GM21723 (cell line): ENCODE measurements around the gene HHIPL1.

ENCODE experiments used
- ATAC-seq: cut with Tn5 transposase; IDR thresholded peaks from one replicate; pipeline ENCODE4 v1.9.1; 2021; ENCODE audit warnings: mild to moderate bottlenecking, moderate library complexity; ENCODE audit not compliant: unreplicated experiment

Gene HHIPL1

DNA sequence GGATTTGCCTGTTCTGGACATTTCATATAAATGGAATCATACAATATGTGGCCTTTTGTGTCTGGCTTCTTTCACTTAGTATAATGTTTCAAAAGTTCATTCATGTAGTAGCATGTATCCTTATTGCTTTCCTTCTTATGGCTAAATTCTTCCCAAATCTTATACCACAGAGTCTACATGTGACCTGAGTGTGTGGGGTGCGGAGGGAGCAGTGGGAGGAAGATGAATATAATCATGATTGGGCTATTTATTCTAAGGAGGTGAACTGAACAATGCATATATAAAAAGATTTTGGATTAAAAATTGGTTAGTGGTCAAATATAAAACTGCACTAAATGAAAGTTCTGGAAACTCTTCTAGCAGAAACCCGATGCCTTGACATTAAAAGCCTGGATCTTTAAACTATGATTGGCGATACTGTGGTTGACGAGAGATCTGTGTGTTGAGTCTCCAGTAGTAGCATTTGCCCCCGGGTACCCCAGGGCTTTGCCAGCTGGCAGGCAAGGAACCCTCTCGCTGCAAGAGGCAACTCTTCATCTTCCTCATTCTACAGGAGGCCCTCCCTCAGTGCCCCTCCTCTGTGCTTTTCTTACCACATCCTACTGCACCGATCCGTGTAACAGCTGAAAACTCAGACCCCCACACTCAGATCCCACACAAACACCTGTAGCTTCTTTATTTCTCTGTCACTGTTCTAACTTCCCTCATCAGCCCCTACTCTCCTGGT is 41.8 kb downstream of the HHIPL1 start:
- ATAC-seq: no peak

DNA sequence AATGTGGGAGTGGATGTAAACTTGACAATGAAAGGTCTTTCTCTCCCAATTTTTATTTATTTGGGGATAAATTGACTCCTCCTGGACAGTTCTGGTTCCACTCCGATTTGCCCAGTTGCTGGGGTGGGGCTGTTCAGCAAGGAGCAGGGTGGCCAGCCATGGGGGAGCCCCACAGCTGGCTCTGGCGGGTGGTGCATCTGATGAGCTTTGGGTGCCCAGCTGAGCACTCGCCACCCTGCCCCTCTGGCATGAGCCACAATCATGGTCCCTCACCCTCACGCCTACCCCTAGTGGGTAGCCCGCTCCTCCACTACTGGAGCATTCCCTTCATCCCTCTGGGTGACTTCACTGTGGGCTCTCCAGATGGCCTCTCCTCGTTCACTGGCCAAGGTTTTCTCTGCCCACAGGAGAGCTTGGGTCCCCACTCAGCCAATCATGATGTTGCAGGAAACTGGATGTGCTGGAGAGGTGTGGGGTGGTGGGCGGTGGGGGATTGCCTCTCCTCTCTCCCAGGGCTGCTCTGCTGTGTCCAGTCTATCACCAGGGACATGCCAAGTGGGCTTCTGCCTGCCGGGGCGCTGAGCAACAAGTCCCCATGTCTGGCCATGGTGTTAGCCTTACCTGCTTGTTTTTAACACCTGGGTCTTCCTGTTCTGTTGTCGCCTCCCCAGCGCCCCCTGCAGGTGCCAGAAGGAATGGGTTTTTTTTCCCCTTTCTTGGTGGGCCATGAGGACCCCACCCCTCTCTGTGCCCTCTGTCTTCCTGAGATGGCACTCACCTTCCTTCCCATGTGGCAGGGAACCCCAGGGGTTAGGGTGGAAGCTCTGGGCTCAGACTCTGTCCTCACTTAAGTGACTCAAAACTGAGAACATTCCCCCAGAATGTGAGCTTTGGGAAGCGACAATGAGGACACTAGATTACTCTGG is 42.6 kb downstream of the HHIPL1 start:
- ATAC-seq: no peak

DNA sequence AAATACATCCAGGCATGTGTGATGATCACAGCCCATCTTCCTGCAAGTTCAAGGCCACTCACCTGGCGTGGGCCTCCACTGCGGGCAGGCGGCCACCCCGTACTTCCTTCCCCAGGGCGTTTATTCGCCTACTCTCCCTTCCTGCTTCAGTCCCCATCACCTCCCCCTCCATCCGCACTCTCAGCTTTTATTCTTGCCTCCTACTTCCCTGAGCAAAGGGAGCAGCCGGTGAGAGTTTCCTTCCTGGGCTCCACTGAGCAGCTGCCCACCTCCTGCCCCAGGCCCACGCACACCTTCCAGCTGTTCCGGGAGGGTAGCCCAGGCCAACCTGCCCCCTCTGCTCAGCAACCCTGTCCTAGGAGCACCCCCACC is 43.3 kb downstream of the HHIPL1 start:
- no peak for ATAC-seq

DNA sequence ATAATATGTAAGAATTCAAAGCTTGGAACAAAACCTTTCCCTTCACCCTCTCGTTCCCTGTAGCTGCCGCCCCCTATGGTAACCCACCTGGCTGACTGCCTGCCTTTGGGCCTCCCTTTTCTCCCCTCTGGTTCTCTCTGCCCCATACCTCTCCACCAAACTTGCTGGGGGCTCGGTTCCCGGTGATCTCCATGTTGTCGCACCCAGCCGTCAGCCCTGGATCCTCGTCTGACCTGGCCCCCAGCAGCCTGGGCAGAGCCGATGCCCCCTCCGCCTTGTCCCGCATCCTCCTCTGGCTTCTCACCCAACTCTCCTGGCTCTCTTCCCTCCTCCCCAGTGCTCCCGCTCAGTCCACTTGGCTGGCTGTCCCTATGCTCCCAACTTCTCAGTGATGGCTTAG is 43.7 kb downstream of the HHIPL1 start:
- no peak for ATAC-seq

DNA sequence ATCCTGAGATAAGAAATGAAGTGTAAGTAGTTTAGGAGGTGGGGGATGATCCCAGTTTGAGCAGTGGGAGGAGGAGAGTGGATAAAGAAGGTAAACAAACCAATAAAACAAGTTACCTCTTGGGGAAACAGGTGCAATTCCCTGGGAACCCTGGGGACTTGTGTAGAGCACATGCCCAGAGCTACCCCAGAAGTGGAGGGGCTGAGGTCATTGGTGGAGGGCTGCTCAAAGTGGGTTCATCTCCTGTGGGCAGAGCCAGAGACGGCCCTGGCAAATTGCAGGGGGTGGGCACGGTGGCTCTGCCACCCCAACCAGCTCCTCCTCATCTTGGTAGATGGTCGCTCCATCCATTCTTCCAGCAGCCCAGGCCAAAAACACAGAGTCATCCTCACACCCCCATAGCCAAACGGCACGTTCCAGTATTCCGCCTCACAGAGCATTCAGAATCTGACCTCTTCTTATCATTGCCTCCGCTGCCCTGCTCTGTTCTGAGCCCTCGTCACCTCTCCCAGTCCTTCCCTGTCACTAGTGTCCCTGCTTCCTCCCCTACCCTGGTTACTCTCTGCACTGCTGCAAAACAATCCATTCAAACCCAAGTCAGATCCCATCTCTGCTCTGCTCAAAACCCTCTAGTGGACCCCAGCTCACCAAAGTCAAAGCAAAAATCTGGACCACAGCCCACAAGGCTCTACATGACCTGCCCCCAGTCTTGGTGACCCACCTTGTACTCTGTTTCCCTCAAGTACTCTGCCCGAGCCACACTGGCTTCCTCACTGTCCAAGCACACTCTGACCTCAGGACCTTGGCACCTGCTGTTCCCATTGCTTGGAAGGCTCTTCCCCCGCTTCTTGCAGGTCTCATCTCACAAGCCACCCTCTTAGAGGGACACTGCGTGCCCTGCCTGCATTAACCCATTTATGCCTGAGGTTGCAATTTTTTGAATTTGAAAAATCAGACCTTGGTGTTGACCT is 44.6 kb downstream of the HHIPL1 start:
- no peak for ATAC-seq

DNA sequence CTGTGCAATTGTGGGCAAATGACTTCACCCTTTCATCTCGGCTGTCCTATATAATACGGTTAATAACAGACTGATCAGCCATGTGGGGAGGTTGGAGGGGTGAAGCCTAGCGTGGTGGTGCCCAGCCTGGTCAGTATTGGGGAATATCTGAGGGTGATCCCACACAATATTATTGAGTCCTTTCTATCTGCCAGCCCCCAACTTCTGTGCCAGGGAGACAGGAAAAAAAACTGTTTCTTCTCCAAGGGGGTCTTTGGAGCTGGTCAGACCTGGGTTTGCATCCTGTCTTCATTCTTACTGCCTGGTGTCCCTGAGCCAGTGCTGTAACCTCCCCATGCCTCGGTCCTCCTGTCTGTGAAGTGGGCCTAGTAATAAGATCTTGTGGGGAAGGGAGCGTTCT is 45.7 kb downstream of the HHIPL1 start:
- no peak for ATAC-seq

DNA sequence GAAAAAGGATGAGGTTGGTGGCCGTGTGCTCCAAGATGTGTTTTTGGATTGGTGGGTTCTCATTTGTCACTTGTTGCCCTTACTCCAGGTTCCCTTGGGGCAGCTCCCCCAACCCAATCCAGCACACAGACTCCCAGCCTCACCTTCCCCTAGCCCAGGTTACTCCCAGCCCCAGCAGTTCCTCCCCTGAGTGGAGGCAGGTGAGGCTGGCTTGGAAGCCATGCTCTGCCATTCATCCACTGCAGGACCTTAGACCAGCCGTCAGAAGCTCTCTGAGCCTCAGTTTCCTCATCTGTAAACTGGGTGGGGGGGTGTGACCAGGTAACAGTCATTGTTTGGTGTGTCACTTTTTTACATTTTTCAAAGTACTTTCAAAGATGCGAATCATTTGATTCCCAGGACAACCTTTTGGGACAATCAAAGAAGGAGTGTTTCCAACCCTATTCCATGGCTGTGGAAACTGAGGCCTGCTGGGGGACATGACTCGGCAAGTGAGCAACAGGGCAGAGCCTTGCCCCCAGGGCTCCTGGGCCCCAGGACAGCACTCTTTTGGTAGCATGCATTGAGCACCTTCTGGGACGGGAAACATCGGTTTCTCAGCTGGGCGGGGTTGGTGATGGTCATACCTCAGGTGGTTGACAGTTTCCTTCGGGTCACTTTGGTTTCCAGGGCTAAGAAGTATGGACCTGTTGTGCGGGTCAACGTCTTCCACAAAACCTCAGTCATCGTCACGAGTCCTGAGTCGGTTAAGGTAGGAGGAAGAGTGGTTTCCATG is 46.4 kb downstream of the HHIPL1 start:
- no peak for ATAC-seq

DNA sequence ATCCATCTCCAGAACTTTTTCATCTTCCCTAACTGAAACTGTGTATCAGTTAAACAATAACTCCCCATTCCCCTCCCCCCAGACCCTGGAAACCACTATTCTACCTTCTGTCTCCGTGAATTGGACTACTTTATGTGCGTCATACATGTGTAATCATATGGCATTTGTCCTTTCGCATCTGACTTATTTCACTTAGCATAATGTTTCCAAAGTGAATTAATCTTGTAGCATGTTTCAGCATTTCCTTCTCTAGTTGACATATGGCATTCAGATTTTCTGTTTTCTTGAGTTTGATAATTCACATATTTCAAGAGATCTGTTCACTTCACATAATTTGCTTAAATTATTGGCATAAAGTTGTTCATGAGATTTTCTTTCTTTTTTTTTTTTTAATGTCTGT is 49.0 kb downstream of the HHIPL1 start:
- no peak for ATAC-seq

DNA sequence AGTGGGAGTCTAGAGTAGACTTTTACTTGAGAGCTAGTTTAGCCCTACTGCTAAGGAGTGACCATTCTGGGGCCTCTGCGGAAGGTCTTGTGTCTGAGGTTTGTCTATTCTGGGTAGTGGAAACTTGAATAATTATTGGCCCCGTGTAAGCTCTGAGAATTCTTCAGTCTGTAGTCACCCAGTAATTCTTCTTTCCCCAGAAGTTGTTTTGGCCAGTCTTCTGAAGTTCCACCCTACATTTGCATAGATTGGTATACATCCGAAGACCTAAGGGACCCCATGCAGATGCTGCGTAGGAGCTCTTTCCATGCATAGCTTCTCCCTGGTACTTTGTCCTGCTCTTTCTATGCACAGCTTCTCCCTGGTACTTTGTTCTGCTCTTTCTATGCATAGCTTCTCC is 52.0 kb downstream of the HHIPL1 start:
- no peak for ATAC-seq

DNA sequence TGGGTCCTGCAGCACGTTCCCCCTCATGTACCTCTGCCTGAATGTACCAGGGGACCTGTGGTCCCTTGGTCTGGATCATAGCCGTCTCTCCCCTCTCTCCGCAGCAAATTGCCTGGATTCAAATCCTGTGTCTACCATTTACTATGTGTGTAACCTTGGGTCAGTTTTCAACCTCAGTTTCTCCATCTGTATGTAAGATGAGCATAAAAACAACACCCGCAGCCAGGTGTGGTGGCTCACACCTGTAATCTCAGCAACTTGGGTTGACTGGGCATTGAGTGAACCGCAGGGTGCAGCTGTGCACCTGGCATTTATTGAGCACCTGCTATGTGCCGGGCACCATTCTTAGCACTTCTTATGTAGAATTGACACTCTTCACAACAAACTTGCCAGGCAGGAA is 53.3 kb downstream of the HHIPL1 start:
- ATAC-seq: no peak

DNA sequence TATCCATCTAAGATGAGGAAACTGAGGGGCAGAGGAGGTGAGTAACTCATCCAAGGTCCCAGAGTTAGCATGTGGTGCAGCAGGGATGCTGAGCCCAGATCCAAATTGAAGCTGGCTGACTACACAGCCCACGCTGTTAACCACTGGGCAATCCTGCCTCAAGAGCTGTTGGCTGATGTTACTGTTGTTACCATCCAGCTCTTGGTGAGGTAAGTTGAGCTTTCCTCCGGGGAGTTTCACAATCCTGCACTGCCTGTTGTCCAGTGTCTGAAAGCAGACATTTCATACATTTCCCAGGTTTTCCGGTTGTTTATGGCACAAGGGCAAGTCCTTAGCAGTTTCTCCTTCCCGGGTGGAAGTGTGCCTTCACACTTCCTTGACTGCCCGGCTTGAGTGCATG is 53.7 kb downstream of the HHIPL1 start:
- ATAC-seq: no peak

DNA sequence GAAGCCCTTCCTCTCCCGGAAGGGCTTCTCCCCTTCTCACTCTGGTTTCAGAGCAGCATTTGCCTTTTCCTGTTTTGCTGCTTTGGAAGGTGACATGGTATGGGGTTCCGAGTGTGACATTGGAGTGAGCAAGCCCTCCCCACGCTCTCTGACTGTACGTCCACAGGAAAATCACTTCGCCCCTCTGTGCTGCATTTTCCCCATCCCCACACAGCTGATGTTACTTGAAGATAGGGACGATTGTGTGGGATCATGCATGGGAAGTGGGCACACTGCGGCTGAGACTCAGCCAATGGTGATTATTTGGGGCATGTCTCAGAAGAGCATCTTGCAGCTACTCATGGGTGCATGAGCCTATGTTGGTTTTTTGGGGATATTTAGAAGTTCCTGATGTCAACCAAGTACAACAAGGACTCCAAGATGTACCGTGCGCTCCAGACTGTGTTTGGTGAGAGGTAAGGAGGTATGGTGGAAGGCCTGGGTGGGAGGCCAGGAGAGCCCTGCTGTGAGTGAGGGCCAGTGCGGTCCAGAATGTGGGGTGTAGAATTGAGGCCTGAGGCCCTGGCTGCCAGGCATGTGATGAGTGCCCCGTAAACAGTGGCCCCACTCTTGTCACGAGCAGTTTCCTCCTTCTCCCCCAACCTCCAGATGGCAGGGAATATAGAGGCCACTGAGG is 54.3 kb downstream of the HHIPL1 start:
- ATAC-seq: no peak

DNA sequence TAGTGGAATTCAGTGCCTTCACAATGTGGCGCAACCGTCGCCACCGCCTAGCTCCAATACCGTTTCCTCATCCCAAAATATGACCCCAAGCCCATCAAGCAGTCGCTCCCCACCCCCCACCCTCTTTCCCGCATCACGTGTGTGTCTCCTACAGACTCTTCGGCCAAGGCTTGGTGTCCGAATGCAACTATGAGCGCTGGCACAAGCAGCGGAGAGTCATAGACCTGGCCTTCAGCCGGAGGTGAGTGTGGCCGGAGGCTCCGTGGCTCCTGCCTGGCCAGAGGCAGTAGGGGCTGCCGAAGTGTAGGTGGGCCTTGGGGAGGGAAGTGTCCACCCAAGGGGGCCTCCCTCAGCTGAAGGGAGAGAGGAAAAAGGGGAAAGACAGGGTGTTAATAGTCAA is 54.9 kb downstream of the HHIPL1 start:
- ATAC-seq: no peak

DNA sequence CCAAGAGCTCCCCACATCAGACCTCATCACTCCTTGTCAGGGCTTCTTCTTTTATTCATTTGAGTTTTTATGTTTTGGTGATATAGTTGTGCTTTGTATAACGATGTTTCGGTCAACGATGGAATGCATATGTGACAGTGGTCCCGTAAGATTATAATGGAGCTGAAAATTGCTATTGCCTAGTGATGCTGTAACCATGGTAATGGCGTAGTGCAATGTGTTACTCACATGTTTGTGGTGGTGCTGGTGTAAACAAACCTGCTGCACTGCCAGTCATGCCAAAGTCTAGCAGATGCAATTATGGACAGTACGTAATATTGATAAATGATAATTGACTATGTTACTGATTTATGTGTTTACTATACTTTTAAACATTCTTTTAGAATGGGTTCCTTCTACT is 55.5 kb downstream of the HHIPL1 start:
- no peak for ATAC-seq

DNA sequence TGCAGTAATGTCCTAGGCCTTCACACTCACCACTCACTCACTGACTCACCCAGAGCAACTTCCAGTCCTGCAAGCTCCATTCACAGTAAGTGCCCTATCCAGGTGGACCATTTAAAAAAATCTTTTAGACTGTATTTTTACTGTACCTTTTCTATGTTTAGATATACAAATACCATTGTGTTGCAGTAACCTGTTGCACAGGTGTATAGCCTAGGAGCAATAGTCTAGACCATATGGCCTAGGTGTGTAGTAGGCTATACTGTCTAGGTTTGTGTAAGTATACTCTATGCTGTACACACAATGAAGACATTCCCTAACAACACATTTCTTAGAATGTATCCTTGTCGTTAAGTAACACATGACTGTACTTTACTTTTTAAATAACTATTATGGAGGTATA is 56.3 kb downstream of the HHIPL1 start:
- ATAC-seq: no peak

DNA sequence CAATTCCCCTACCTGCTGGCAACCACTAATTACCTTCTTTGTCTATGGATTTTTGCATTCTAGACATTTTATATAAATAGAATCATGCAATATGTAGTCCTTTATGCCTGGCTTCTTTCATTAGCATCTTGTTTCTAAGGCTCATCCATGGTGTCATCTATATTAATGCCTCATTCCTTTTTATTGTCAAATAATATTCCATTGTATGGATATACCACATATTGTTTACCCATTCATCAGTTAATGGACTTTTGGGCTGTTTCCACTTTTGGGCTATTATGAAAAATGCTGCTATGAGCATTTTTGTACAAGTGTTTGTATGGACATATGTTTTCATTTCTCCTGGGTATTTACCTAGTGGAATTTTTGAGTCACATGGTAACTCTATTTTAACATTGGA is 57.2 kb downstream of the HHIPL1 start:
- no peak for ATAC-seq

DNA sequence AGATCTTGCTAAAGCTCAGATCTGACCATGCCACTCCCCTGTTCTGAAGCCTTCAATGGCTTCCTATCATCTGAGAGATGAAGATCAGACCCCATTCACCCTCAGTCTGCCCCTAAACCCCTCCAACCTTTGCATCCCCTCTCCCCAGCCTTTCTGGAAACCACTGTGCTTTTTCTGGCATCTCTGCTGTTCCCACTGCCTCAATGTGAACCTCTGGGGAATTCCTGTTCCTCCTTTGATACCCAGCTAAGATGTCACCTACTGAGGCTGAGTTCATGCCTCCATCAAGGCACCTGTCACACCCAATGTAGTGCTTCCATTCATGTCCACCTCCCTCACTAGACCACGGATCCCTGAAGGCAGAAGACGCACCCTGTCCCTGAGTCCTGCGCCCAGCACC is 58.5 kb downstream of the HHIPL1 start:
- ATAC-seq: no peak

DNA sequence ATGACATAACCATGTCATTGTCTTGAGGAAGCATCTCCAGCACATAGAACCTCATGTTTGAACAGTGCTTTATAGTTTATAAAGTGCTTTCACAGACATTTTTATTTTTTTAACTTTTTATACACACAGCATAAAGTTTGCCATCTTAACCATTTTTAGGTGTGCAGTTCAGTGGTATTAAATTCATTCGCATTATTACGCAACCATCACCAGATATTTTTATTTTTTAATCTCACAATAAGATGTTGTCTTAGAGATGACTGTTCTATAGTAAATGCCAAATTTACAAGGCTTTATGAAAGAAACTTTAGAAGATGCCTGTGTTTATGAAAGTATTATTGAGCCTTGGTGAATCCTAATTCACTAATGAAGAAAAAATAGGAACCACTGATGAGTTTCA is 59.1 kb downstream of the HHIPL1 start:
- no peak for ATAC-seq

DNA sequence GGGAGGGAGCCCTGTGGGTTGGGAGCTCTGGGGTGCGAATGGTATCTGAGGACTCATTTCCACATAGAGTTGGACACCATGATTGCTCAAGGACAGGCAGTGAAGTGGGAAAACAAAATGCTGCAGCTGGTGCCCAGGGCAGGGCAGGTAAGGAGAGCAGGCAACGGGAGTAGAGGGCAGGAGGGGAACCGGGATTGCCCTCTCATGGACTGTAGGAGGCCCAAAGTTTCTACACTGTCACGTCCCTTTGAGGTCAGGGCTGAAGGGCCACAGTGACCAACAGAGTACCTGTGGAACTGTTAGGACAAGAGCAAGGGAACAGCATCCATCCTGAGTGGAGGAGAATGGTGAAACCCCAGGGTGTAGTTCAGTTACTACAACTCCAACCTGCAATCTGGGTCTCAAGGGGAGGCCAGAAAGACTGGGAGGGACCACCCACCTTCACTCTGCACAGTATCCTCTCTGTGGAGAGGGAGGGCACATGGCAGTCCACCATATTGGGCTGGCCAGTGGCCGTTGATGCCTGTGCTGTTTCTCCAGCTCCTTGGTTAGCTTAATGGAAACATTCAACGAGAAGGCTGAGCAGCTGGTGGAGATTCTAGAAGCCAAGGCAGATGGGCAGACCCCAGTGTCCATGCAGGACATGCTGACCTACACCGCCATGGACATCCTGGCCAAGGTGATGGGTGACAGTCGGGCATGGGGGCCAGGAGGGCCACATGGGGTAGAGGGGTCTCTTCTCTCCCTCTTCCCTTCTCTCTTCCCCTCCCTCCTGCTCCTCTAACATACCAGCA is 61.4 kb downstream of the HHIPL1 start:
- ATAC-seq: no peak
